Gastroesophageal sphincter (tissue), 3 donors: ENCODE data around the gene SRP9.

Experiments
- CTCF ChIP-seq, 4 experiments: fragments of 200-600 bp in 2 of 4; fragments of 450-650 bp in 2 of 4; sonication (generic) in 1 of 4; IDR thresholded peaks; one replicate each; pipeline ENCODE4 v1.5.1; 2017 to 2019; ENCODE audit warnings: antibody characterized with exemption in 4 of 4, mild to moderate bottlenecking in 2 of 4, moderate library complexity in 2 of 4
- POLR2A ChIP-seq, 2 donors: fragments of 450-650 bp; IDR thresholded peaks; one replicate each; pipeline ENCODE4 v1.6.1; 2017; ENCODE audit warnings: antibody characterized with exemption in 2 of 2, mild to moderate bottlenecking in 2 of 2, moderate library complexity in 1 of 2
- POLR2AphosphoS5 ChIP-seq: sonication (generic); formaldehyde crosslinking; IDR thresholded peaks from one replicate; pipeline ENCODE4 v1.6.1; 2017; ENCODE audit warnings: antibody characterized with exemption

DNA sequence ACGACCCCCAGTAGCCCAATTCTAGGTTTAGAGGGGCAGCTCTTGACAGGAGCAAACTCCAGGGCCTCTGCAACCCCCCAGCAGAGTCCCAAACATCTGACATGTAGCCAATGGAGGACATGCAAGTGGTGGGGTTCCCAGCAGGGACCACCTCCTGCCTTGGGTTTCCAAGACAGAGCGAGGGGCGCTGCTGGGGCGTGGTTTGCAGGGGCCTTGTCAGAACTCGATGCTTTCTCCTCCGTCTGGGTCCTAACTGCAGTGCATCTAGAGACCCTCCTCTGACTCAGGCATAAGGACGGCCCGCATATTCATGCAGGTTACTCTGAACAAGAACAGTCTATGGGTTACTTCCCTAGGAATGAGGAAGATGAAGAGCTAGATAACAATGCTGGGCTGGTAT is 49.5 kb downstream of the SRP9 start:
- TF ChIP-seq CTCF (IDR thresholded peaks at IDR 0.05) (no peak), POLR2A (IDR thresholded peaks at IDR 0.05) (no peak), POLR2AphosphoS5 (no peak)
